T-helper 9 cell (primary cell): ENCODE measurements around the gene SRRM3.
"Not testable (repeated sequence)": the region's sequence is repeated elsewhere in the genome, so short reads cannot be mapped to it uniquely, and the experiment has no call there.

Source experiments
- DNase-seq: peaks from one replicate; pipeline ENCODE4 v3.0.0-alpha.2; 2020

Gene SRRM3

GRCh38 chr7:76267107-76267893, 65.6 kb downstream of the SRRM3 start:
- DNase-seq, result no peak

DNA sequence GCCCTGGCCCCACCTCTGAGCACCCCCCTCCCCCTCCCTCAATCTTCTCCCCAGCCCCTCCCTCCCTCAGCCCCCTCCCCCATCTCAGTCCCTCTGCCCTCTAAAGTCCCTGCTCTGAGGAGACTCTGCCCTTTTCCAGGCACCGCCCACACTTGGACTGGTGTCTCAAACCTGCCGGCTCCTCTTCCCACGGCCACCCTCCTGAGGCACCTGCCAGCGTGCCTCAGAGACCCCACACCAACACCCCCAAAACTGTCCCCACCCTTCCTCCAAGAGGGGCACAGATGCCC, 66.1 kb downstream of the SRRM3 start:
- DNase-seq, result no peak

DNA sequence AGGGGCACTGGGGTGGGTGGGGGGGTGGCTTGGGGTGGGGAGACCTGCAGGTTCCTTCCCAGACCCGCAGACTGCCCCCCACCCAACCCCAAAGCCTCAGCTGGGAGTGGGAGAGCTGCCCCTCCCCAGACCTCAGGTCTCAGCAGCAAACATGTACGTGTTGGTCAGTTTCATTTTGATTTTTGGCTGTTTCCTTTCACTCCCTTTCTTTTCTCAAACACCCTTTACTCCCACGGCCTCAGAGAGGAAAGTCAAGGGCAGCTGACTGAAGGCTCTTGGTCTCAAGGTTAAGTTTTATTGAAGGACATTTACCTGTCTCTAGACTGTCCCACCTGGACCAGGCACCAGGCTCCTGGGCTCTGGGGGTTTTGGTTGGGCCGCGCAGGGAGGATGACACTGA, 66.7 kb downstream of the SRRM3 start:
- no peak for DNase-seq

GRCh38 chr7:76269895-76270294, 68.2 kb downstream of the SRRM3 start:
- no peak for DNase-seq

DNA sequence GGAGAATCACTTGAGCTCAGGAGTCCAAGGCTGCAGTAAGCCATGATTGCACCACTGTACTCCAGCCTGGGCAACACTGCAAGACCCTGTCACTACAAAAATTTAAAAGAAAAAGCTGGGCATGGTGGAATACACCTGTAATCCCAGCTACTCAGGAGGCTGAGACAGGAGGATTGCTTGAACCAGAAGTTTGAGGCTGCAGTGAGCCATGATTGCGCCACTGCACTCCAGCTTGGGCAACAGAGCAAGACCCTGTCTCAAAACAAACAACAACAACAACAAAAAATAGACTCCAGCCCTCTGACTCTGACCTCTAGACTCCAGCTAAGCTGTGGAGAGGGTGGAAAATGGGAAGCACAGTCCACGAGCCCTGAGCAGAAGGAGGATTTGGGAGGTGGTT, 69.7 kb downstream of the SRRM3 start:
- not testable (repeated sequence) for DNase-seq

- DNase-seq, result no peak
Measured at GRCh38 chr7:76272142-76272541, 70.4 kb downstream of the SRRM3 start.

GRCh38 chr7:76272851-76273497, 71.3 kb downstream of the SRRM3 start:
- no peak for DNase-seq

- DNase-seq, result no peak
Measured at GRCh38 chr7:76273503-76273902, 71.8 kb downstream of the SRRM3 start.

GRCh38 chr7:76278540-76278939, 76.8 kb downstream of the SRRM3 start:
- no peak for DNase-seq

GRCh38 chr7:76280408-76280807, 78.7 kb downstream of the SRRM3 start:
- no peak for DNase-seq

DNA sequence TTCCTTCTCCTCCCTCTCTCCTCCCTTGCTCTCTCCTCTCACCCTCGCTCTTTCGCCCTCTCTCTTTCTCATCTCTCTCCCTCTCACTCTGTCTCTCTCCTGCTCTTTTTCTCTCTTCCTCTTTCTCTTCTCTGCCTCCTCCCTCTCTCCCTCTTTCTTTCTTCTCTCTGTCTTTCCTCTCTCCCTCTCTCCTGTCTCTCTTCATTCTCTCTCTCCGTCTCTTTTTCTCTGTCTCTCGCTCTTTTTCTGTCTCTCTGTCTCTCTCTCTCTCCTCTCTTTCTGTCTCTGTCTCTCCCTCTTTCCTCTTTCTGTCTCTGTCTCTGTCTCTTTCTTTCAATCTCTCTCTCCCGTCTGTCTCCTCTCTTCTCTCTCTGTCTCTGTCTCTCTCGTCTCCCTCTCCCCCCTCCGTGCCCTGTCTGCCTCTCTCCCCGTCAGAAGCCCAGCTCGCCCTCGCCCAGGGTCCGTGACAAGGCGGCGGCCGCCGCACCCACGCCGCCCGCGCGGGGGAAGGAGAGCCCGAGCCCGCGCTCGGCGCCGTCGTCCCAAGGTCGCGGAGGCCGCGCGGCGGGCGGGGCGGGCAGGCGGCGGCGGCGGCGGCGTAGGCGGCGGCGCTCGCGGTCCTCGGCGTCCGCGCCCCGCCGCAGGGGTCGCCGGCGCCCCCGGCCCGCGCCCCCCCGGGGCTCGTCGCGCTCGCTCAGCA, 79.5 kb downstream of the SRRM3 start:
- no peak for DNase-seq

GRCh38 chr7:76281706-76282343, 80.1 kb downstream of the SRRM3 start:
- no peak for DNase-seq

GRCh38 chr7:76282344-76283253, 80.9 kb downstream of the SRRM3 start:
- DNase-seq, result no peak

- no peak for DNase-seq
Measured at GRCh38 chr7:76283254-76284159, 81.8 kb downstream of the SRRM3 start.

DNA sequence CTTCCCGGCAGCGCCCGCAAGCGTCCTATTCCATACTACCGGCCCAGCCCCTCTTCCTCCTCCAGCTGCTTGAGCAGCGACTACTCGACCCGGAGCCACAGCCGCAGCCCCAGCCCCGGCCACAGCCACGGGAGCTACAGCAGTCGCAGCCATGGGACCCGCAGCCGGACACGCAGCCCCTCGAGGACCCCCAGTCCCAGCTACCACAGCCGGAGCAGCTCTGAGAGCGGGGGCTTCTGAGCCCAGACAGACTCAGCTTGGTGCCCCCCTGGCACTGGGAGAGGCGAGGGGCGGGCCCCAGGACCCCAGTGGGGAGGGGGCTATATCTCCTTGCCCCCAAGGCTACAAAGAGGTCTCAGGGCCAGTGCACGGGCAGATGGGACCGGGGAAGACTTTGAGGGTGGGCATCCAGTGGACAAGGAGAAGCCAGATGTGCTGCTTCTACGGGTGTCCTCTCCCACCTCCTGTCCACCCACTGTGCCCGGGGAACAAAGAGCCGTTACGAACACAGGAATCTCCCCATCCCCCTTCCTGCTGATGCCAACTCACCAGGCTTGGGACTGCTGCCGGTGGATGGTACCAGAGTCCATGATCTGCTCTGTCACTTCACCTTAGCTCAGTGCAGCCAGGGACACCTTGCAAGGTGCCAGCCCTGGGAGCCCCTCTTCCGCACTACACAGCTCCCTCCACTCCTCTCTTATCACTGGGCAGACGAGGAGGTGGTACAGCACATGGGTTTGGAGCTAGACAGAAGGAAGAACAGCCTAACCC, 84.1 kb downstream of the SRRM3 start:
- DNase-seq, result no peak

DNA sequence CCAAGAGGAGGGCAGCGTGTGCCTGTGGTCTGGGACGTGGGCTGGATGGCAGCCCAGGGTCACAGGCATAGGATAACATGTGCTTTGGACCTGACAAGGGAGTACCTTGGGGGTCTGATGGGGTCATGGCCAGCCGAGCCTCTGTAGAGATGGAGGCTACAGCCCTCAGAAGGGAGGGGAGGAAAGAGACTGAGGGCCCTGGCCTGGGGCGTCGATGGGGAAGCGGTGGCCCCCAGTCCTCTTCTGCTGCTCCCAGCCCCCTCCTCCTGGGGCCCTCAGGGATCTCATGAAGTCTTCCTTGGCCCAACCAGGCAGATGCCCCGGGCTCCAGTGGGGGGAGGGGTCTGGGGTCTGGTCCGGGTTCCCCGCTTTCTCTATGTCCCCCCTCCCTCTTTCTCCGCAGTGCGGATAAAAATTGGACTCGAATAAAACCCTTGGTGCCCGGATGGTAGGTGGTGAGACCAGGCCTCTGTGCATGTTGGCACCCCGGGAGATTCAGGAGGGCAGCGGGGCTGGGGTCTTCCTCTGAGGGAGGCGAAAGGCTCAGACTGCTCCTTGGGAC, 85.2 kb downstream of the SRRM3 start:
- no peak for DNase-seq

DNA sequence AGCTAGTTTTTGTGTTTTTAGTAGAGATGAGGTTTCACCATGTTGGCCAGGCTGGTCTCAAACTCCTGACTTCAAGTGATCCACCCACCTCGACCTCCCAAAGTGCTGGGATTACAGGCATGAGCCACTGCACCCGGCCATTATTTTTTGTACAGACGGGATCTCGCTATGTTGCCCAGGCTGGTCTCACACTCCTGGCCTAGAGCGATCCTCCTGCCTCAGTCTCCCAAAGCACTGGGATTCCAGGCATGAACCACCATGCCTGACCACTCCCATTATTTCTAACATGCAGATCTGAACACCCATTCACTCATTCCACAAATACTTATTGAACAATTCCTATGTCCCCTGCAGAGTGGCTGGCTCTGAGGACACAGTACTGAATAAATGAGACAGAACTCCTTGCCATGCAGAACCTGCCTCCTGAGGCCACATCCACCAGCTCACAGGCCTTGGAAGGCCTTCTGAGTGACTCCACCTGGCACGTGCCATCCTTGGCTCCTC, 89.2 kb downstream of the SRRM3 start:
- not testable (repeated sequence) for DNase-seq

DNA sequence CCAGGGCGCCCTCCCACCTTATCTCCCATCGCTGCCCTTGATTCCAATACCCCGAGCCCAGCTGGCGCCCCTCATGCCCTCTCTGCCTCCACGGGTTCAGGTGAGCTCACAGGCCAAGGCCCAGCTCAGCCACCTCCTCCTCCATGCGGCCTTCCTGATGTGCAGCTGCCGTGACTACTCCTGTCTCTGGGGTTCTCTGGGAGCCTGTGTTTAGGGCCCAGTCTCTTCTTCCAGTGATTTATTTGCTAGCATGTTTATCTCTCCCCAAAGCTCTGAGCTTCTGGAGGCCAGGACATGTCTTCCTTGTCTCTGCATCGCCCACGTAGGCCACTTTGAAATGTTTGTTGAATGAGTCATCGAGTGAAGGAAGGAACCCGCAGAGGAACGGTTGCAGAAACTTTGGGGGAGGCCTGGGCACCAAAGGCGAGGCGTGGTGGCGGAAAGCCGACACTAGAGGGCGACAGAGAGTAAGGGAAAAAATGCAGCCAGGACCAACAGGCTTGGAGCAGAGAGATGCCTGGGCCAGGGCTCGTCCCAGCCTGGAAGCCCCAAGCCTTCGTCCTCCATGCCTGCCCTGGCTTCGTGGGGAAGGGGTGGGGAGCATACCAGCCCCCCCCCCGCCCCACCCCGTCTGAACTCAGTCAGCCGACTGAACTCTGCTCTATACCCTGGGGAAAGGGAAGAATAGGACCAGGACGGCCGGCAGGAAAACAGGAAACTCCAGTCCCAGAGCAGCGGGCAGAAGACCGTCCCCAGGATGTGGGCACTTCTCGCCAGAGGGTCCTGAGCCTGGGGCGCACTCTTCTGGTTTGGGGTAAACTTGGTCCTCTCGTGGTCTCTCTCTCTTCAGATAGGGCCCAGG, 89.9 kb downstream of the SRRM3 start:
- DNase-seq, result peak; percentile 83

GRCh38 chr7:76292213-76292573, 90.5 kb downstream of the SRRM3 start:
- DNase-seq, result no peak
